Stimulated activated CD8-positive, alpha-beta memory T cell treated with anti-CD3 and anti-CD28 coated beads, Interleukin-7, amount 100 ng/mL, for 4 hours (primary cell): Measurements from ENCODE around the gene BICRAL.
"Not testable (repeated sequence)": the region's sequence is repeated elsewhere in the genome, so short reads cannot be mapped to it uniquely, and the experiment has no call there.

Experiments used
- DNase-seq, 2 donors: peaks; one replicate each; pipeline ENCODE4 v3.0.0-alpha.2; 2020; ENCODE audit warnings: low read depth in 2 of 2

BICRAL gene

DNA sequence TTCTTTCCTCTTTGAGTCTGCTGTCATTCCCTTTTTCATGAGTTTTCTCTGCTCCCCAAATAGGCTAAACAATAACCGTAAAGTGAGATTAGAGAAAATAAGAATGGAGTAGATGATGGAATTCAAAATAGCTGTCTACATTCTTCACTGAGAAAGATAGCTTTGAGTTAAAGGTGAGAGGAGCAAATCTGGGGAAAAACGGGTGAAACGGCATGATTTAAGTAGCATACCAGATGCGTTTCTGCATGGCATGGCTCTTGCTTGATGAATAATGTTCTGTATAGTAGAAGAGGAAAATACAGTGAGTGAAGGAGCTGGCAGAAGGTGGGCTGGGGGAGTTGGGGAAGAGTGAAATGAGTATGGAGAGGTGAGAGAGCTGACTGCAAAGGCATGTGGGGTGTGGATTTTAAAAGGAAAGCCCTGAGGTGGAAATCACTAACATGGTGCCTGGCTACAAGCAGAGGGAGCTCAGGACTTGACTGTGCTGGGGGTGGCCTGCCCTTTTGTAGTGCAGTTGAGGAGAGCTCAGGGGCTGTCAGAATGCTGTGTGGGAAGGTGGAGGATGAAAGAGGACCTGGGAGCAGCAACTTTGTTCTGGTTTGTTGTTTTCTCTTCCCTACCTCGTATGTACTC lies 8.8 kb downstream of the BICRAL start:
- no peak for DNase-seq

GRCh38 chr6:42791706-42792320 lies 10.0 kb downstream of the BICRAL start:
- no peak for DNase-seq

DNA sequence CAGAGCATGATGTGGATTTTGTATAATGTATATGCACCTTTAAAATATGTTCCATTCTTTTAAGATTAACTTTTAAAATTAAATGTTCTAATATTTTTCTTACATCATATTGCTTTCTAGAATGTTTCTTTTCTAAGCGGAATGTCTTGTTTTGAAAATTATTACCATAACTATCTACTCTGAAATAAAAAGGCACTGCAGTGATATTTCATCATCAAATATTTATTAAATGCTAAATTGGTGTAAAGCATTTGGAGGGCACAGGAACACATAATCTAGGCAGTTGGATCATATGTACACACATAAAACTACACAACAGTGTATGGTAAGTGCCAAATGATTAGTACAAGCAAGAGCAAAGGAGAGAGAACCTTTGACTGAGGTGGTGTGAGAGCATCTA lies 13.8 kb downstream of the BICRAL start:
- no peak for DNase-seq

GRCh38 chr6:42796171-42796570 lies 14.3 kb downstream of the BICRAL start:
- no peak for DNase-seq

DNA sequence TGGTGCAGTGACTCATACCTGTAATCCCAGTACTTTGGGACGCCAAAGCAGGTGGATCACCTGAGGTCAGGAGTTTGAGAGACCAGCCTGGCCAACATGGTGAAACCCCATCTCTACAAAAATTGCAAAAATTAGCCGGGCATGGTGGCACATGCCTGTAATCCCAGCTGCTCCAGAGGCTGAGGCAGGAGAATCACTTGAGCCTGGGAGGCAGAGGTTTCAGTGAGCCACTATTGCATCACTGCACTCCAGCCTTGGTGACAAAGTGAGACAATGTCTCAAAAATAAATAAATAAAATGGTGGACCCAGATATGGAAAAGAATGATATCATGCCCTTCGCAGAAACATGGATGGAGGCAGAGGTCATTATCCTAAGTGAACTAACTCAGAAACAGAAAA lies 15.8 kb downstream of the BICRAL start:
- DNase-seq: not testable (repeated sequence)

- DNase-seq: no peak
These were observed 23.5 kb downstream of the BICRAL start for GRCh38 chr6:42805297-42805861.

DNA sequence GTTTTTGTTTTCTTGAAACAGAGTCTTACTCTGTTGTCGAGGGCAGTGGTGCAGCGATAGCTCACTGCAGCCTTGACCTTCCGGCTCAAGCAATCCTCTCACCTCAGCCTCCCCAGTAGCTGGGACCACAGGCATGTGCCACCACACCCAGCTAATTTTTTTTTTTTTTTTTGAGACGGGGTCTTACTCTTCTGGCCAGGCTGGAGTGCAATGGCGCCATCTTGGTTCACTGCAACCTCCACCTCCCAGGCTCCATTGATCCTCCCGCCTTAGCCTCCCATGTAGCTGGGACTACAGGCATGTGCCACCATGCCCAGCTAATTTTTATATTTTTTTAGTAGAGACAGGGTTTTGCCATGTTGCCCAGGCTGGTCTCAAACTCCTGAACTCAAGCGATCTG lies 24.5 kb downstream of the BICRAL start:
- not testable (repeated sequence) for DNase-seq

- DNase-seq: no peak
These were observed 26.9 kb downstream of the BICRAL start for GRCh38 chr6:42808492-42809483.

DNA sequence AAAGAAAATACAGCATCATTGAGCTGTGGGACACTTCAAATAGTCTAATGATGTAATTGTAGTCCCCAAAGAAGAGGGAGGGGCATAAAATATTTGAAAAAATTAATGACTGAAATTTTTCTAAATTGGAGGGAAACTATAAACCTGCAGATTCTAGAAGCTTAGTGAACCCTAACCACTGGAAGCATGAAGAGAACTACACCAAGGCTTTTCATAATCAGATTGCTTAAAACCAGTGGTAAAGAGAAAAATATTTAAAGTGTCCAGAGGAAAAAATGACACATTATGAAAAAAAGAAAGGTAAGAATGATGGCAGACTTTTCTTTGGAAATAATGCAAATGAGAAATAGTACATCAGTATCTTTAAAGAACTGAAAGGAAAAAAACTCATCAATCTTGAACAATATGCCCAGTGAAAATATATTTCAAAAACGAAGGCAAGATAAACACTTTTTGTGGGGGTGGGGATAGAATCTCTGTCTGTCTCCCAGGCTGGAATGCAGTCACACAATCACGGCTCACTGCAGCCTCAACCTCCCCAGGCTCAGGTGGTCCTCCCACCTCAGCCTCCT lies 31.3 kb downstream of the BICRAL start:
- DNase-seq: no peak

GRCh38 chr6:42813906-42814444 lies 32.1 kb downstream of the BICRAL start:
- no peak for DNase-seq

DNA sequence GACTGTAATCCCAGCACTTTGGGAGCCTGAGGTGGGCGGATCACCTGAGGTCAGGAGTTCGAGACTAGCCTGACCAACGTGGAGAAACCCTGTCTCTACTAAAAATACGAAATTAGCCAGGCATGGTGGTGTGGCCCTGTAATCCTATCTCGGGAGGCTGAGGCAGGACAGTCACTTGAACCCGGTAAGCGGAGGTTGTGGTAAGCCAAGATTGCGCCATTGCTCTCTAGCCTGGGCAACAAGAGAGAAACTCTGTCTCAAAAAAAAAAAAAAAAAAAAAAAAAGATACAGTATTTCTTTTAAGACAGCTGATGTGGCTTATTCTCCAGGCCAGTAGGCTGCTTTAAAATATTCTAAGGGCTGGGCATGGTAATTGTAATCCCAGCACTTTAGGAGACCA lies 33.9 kb downstream of the BICRAL start:
- not testable (repeated sequence) for DNase-seq

DNA sequence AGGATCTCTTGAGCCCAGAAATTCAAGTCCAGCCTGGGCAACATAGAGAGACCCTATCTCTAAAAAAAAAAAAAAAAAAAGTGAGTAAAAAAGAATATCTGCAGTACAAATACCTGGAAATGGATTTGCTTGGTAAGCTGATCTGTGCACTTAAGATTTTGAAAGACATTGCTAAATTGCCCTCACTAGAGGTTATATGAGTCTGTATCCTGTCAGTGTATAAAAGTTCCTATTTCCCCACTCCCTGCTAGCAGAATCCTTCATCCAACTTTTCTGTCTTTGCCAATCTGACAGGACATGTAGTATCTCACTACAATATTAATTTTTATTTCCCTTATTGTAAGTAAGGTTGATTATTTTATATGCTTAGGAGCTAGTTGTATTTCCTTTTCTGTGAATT lies 36.1 kb downstream of the BICRAL start:
- no peak for DNase-seq

GRCh38 chr6:42818416-42818815 lies 36.6 kb downstream of the BICRAL start:
- DNase-seq: no peak

DNA sequence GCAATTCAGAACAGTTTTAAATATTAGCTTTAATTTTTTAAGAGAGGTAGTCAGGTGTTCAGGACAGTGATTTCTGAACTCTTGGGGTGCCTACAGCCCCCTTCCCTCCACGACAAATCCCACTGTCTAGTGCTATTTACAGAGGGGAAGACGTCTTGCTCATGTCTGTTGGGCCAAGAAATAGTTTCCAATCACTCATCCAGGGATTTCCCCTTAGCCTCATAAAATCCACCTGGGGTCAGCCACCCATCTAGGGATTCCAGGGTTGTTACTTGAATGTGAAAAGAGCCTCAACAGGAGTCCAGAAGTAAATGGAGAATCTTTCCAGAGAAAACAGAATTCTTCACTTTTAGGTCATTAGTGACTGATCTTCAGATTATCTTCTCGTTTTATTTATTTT lies 37.0 kb downstream of the BICRAL start:
- DNase-seq: no peak

DNA sequence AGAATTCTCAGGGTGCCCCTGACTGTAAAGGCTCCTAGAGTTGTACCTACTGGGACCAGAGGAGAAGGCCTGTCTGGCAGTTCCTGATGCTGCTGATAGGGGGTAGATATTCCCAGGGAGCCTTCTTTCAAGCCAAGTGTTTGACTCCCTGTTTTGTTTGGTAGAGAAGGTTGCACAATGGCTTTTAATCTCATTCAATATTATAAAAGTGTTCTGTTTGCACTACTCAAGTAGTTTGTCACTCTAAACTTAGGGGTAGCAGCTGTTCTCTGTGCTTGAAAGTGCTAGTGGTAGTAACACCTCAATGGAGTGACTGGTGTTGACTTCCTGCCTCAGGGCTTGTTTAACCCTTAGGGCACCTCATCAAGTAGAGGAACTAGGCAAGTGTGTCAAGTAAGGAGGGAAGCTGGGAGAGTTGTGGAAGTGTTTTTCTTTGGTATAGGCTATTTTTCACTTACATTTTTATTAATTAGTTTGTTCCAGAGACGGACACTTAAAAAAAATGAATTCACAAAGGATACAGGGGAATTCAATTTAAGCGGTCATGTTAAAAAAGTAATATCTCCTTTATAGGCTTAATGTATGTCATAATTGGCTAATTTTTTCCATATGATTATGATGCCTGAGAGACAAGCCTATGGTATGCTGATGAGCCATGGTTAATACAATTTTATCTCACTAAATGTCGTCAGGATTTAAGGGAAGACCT lies 38.1 kb downstream of the BICRAL start:
- peak in 1 of 2 donors; percentile 1 for DNase-seq

- no peak for DNase-seq
These were observed 38.9 kb downstream of the BICRAL start for GRCh38 chr6:42820512-42821340.

GRCh38 chr6:42821341-42821668 lies 39.5 kb downstream of the BICRAL start:
- no peak for DNase-seq

GRCh38 chr6:42821846-42822245 lies 40.0 kb downstream of the BICRAL start:
- no peak for DNase-seq

DNA sequence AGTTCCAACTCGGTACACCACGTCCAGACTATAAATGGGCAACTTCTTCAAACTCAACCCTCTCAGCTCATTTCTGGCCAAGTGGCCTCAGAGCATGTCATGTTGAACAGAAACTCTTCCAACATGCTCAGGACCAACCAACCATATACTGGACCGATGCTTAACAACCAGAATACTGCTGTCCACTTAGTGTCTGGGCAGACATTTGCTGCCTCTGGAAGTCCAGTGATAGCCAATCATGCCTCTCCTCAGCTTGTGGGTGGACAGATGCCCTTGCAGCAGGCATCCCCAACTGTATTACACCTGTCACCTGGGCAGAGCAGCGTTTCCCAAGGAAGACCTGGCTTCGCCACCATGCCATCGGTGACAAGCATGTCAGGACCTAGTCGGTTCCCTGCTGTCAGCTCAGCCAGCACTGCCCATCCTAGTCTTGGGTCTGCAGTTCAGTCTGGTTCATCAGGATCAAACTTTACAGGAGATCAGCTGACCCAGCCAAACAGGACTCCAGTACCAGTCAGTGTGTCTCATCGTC lies 47.8 kb downstream of the BICRAL start:
- DNase-seq: no peak

- DNase-seq: no peak
These were observed 49.4 kb downstream of the BICRAL start for GRCh38 chr6:42831237-42831636.
